GM12878 (cell line): Measurements from ENCODE around the gene NTN1. TPM values are rescaled to one million over a fixed set of nuclear protein-coding genes. Genes with fewer than 3 reads are reported as not detected.

Source experiments
- ATAC-seq: fragments of 200-7000 bp; cut with Tn5 transposase; 3 replicates; pipeline ENCODE4 v1.9.1; 2020; ENCODE audit warnings: mild to moderate bottlenecking, moderate library complexity
- BruUV-seq: library from RNA; stranded (reverse); fragments of 400-500 nt; replicated peaks from 2 replicates; lab custom pipeline; 2021; lab: Mats Ljungman, UMichigan
- CTCF ChIA-PET: fragments of 300-600 bp; sonication (Branson Sonifier 250); formaldehyde crosslinking; extraction: SDS; loops from one replicate; lab custom pipeline; 2021; ENCODE audit warnings: inconsistent platforms; lab: Yijun Ruan, JAX
- POLR2A ChIA-PET: fragments of 350-600 bp; formaldehyde crosslinking; extraction: SDS; loops from one replicate; lab custom pipeline; 2021; ENCODE audit warnings: inconsistent platforms; lab: Charles Lee
- RAD21 ChIA-PET: fragments of 300-600 bp; sonication (Branson Sonifier 250); formaldehyde crosslinking; loops from one replicate; lab custom pipeline; 2023; ENCODE audit warnings: antibody characterized with exemption; ENCODE audit not compliant: unreplicated experiment; lab: Charles Lee
- SMC1A ChIA-PET: fragments of 300-600 bp; sonication (Branson Sonifier 250); formaldehyde crosslinking; loops from one replicate; lab custom pipeline; 2023; ENCODE audit not compliant: unreplicated experiment, uncharacterized antibody; lab: Charles Lee
- DNase-seq: peaks from one replicate; pipeline ENCODE4 v3.0.0-alpha.2; 2011; ENCODE audit warnings: low read depth, low spot score
- FAIRE-seq: peaks from 3 replicates; lab custom pipeline; 2011; peaks lifted over from hg19 to GRCh38; lab: Jason Lieb, UNC
- H2AFZ ChIP-seq: 2 replicates; pipeline ENCODE4 v1.6.0; 2011; ENCODE audit warnings: low read depth, low read length, control low read depth; ENCODE audit not compliant: control insufficient read depth
- H3K27ac ChIP-seq: 2 replicates; pipeline ENCODE4 v1.5.1; 2011; ENCODE audit warnings: control low read depth; ENCODE audit not compliant: control insufficient read depth, insufficient read depth
- H3K27me3 ChIP-seq, 2 experiments: replicated peaks in 1 of 2; 2 replicates each; pipeline versions ENCODE4 v1.6.0 to v1.6.1; 2011; ENCODE audit warnings: low read length in 1 of 2; ENCODE audit not compliant: control insufficient read depth in 2 of 2, insufficient read depth in 2 of 2
- H3K36me3 ChIP-seq, 2 experiments: 2 replicates each; pipeline ENCODE4 v1.5.1; 2011; ENCODE audit warnings: low read length in 1 of 2; ENCODE audit not compliant: control insufficient read depth in 2 of 2, insufficient read depth in 2 of 2
- H3K4me1 ChIP-seq: 2 replicates; pipeline ENCODE4 v1.6.1; 2011; ENCODE audit warnings: mild to moderate bottlenecking, low read length, moderate library complexity, mixed read lengths; ENCODE audit not compliant: control insufficient read depth, insufficient read depth
- H3K4me2 ChIP-seq: 2 replicates; pipeline ENCODE4 v1.6.0; 2011; ENCODE audit warnings: control low read depth; ENCODE audit not compliant: control insufficient read depth, insufficient read depth
- H3K4me3 ChIP-seq: fragments of 200-600 bp; sonication (generic); 2 replicates; pipeline ENCODE4 v1.5.1; 2016
- H3K79me2 ChIP-seq: 2 replicates; pipeline ENCODE4 v1.6.0; 2011; ENCODE audit warnings: low read length; ENCODE audit not compliant: control insufficient read depth, insufficient read depth
- H3K9ac ChIP-seq: 2 replicates; pipeline ENCODE4 v1.8.0; 2011; ENCODE audit warnings: low read length, control low read depth, mixed read lengths; ENCODE audit not compliant: control insufficient read depth, insufficient read depth
- H3K9me3 ChIP-seq: replicated peaks from 3 replicates; pipeline ENCODE4 v1.5.1; 2011; ENCODE audit warnings: mild to moderate bottlenecking, low read length; ENCODE audit not compliant: control insufficient read depth, insufficient read depth
- H4K20me1 ChIP-seq: 2 replicates; pipeline ENCODE4 v1.6.0; 2011; ENCODE audit not compliant: control insufficient read depth, insufficient read depth
- IKZF1 ChIP-seq: fragments of 450-650 bp; conservative IDR thresholded peaks from 2 replicates; pipeline ENCODE4 v1.6.1; 2017; ENCODE audit warnings: antibody characterized with exemption, mild to moderate bottlenecking
- LARP7 ChIP-seq: fragments of 450-650 bp; IDR thresholded peaks from 2 replicates; pipeline ENCODE4 v1.6.1; 2017; ENCODE audit warnings: mild to moderate bottlenecking
- ZBTB4 ChIP-seq: fragments of 450-650 bp; formaldehyde crosslinking; IDR thresholded peaks from 2 replicates; pipeline ENCODE4 v1.4.0; 2022; ENCODE audit warnings: mild to moderate bottlenecking, moderate library complexity
- WGBS: methylation state at CpG from one replicate; pipeline ENCODE4 v1.1.6; 2016; ENCODE audit warnings: low lambda C conversion rate; ENCODE audit not compliant: insufficient replicate concordance, insufficient coverage; ENCODE audit errors: missing lambda C conversion rate; 5-methylcytosine and 5-hydroxymethylcytosine counted together
- in situ Hi-C: fragments of 300-500 bp; cut with MboI; formaldehyde crosslinking; loops from 9 replicates; pipeline ENCODE4 v1.14.3; 2018; ENCODE audit warnings: mixed read lengths
- intact Hi-C: fragments of 100-400 bp; cut with micrococcal nuclease; formaldehyde crosslinking; loops from one replicate; pipeline ENCODE4 v1.14.2; 2022; ENCODE audit not compliant: unreplicated experiment
- polyA plus RNA-seq, 11 experiments: library from polyadenylated mRNA; depleted of rRNA in 4 of 11; unstranded in 6 of 11; stranded (reverse) in 5 of 11; fragments of >200 nt; fragmentation: Nextera tagmentation in 4 of 11; fragmentation: Illumina TruSeq in 1 of 11; extraction: Ambion mirVana in 4 of 11; extraction: Trizol in 1 of 11; gene quantifications; 1 replicate in 1 of 11; 2 replicates in 10 of 11; pipeline versions ENCODE4 v1.2.1 to v1.2.3, GENCODE V29; 2011 to 2016; ENCODE audit warnings: inconsistent platforms in 2 of 11, missing spikeins in 2 of 11, low read depth in 1 of 11
- total RNA-seq, 4 experiments: library from RNA; depleted of rRNA in 3 of 4; stranded (reverse); fragments of >200 nt in 3 of 4; fragmentation: Illumina TruSeq in 1 of 4; extraction: Trizol in 1 of 4; gene quantifications; 2 replicates each; pipeline versions ENCODE4 v1.2.1 to v1.2.3, GENCODE V29; 2013 to 2021

NTN1 gene
- total and polyA plus RNA-seq, 10 of the 15 experiments (the other 5 are each of a cell fraction or from before 2014, with no cell fraction given) = 0.02 to 0.89 (median 0.35) TPM

- TF ChIP-seq ZBTB4 = no peak
Observed at GRCh38 chr17:9188367-9188766, 167.1 kb downstream of the NTN1 start (continued).

DNA sequence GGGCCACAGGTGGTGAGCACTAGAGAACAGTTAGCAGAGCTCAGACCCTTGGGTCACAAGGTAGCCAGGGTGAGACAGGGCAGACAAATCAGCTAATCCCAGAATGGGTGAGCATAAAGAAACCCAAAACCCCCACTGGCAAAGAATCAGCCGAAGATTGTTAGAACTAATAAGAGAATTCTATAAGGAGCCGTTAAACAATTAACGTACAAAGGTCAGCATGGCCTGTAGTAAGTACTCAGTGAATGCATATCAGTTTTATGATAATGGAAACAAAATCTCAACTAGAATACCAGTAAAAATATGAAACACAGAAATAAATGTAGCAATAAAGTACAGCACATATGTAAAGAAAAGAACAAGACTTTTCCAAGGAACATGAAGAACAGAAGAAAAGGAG is 168.6 kb downstream of the NTN1 start:
- RAD21 ChIA-PET = interaction anchor here (0.6 to 0.9 kb wide), 3 partner anchors 10 to 103 kb away, joined by 3 to 4 read pairs (median 3); no protein-coding TSS in a partner anchor
- Histone ChIP-seq H3K27ac (no peak overlapping the region), H3K4me2 (no peak overlapping the region), H3K27me3 (0 out of 4 replicates have a peak, but pooled peaks cover 0 to 2% of the 10 kb centered on the region in 2 experiments), H3K9ac (no peak overlapping the region), H3K4me1 (no peaks in the 10 kb centered on the region), H3K36me3 (no peaks in the 10 kb centered on the region), H3K79me2 (no peaks in the 10 kb centered on the region), H3K9me3 (no peaks in the 10 kb centered on the region), H4K20me1 (no peaks in the 10 kb centered on the region), H2AFZ (no peak overlapping the region), H3K4me3 (no peak overlapping the region)
- ATAC-seq (no peak), DNase-seq (no peak), FAIRE-seq (no peak)
- POLR2A ChIA-PET = interaction anchor here (0.5 to 2.2 kb wide), 2 partner anchors 11 to 135 kb away, joined by 3 to 6 read pairs; no protein-coding TSS in a partner anchor
- in situ Hi-C loops = no loop called here
- SMC1A ChIA-PET = interaction anchor here (0.9 to 2.0 kb wide), 2 partner anchors 9 to 99 kb away, joined by 3 to 5 read pairs; no protein-coding TSS in a partner anchor
- intact Hi-C loops = no loop called here
- BruUV-seq = no TSS peak
- 65% methylated on average over 3 of the region's 3 CpGs for WGBS
- TF ChIP-seq IKZF1 = no peak
- no peak for TF ChIP-seq LARP7
- CTCF ChIA-PET = no interaction called here
